GM19035 (cell line): ENCODE data around the gene C11orf97.
"Not testable (repeated sequence)": the region's sequence is repeated elsewhere in the genome, so short reads cannot be mapped to it uniquely, and the experiment has no call there.

ENCODE experiments used
- ATAC-seq: cut with Tn5 transposase; IDR thresholded peaks from one replicate; pipeline ENCODE4 v1.9.1; 2021; ENCODE audit not compliant: unreplicated experiment

C11orf97 gene

GRCh38 chr11:94555752-94556329 is 43.6 kb downstream of the C11orf97 start:
- not testable (repeated sequence) for ATAC-seq

DNA sequence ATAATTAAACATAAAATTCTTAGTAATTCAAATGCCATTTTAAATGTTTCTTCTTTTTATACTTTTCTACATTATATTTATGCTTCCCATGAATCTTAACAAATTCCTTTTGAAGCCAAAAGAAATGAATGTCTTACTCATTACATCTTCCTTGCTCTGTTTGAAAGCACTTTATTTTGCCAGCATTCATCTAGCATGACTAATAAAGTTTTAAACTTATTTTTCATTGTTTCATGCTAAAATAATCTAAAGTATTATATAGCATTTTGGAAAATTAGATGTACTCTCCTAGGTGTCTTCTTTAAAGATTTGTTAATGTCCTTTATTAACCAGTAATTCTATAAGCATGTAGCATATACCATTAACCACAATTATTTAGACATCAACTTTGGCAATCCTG is 45.2 kb downstream of the C11orf97 start:
- ATAC-seq: no peak

- no peak for ATAC-seq
Observed at GRCh38 chr11:94557992-94558391, 45.7 kb downstream of the C11orf97 start.

- no peak for ATAC-seq
Observed at GRCh38 chr11:94558468-94558867, 46.2 kb downstream of the C11orf97 start.

DNA sequence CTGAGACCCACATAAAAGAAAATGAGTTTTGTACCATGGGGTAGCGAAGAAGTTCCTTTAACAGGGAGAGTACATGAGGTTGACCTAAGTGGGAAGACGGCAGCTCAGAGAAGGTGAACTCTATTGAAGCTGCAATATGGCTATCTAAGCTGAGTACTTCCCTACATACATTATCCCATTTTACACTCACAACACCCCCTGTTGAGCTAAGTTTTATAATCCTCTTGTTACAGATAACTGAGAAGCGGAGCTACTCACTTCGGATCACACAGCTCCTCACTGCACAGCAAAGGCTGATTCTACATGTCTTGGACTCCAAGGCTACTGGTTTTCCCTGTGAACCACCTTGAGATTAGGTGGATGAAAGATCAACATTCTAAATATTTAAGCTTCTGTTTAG is 46.7 kb downstream of the C11orf97 start:
- no peak for ATAC-seq

GRCh38 chr11:94559361-94559760 is 47.1 kb downstream of the C11orf97 start:
- ATAC-seq: no peak

GRCh38 chr11:94560834-94561233 is 48.6 kb downstream of the C11orf97 start:
- no peak for ATAC-seq

- no peak for ATAC-seq
Observed at GRCh38 chr11:94563176-94563847, 51.1 kb downstream of the C11orf97 start.

DNA sequence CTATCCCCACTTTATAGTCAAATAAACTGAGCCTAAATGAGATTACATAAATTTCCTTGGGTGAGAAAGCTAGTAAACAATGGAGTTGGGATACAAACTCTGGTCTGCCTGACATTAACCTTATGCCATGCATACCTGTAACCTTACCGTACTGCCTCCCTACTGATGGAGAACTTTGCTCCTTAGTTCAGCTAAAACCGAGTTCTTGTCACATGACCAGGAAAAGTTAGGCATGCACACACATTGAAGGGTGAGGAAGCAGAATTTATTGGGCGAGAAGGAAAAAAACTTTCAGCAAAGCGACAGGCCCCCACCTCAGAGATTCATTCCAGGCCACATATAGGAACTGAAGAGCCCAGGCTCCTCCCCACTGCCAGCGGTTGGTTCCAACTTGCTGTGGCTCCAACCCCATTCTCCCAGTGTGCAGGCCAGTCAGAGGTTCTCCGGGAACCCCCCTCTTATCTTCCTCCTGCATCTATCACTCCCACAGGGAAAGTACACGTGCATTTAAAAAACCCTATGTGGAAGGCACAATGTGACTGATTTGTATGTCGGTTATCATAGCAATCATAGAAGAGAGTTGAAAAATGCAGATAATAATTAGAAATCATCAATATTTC is 51.7 kb downstream of the C11orf97 start:
- no peak for ATAC-seq

DNA sequence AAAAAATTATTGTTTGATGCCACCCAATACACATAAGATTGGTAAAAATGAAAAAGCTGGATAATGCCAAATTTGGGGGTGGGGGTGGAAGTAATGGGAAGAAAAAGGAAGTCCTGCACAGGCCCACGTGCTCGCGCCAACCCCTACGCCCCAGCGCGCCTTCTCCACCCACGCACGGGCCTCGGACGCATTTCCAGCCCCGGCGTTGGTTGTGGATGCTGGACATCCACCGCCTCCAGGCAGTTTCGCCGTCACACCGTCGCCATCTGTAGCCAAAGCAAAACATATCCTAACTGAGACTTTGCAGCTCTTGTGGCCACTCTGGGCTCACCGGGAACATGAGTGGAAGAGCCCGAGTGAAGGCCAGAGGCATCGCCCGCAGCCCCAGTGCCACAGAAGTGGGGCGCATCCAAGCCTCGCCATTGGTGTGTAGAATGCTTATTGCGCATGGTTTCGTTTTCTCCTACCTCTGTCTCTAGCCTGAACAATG is 55.0 kb downstream of the C11orf97 start, which contains the start of gene PIWIL4:
TSS of gene PIWIL4 (plus strand) at position 188 of the 490 bp plus-strand sequence. CDS start at position 339, 151 bp downstream.
- no peak for ATAC-seq

GRCh38 chr11:94568200-94568599 is 55.9 kb downstream of the C11orf97 start:
- no peak for ATAC-seq

GRCh38 chr11:94568717-94569116 is 56.5 kb downstream of the C11orf97 start:
- no peak for ATAC-seq

GRCh38 chr11:94572975-94573374 is 60.7 kb downstream of the C11orf97 start:
- ATAC-seq: not testable (repeated sequence)

- ATAC-seq: no peak
Observed at GRCh38 chr11:94574193-94574961, 62.1 kb downstream of the C11orf97 start.

GRCh38 chr11:94576306-94576705 is 64.0 kb downstream of the C11orf97 start:
- no peak for ATAC-seq

GRCh38 chr11:94577841-94578240 is 65.6 kb downstream of the C11orf97 start:
- ATAC-seq: no peak
